Glomerular endothelial cell (primary cell): ENCODE results near the gene PALM3. TPM values are rescaled to one million over a fixed set of nuclear protein-coding genes. Genes with fewer than 3 reads are reported as not detected.
"Not testable (repeated sequence)": the region's sequence is repeated elsewhere in the genome, so short reads cannot be mapped to it uniquely, and the experiment has no call there.

ENCODE experiments used
- DNase-seq: peaks from one replicate; pipeline ENCODE4 v3.0.0-alpha.2; 2011; ENCODE audit warnings: low read depth, low spot score; ENCODE audit errors: extremely low read depth
- total RNA-seq: library from RNA; depleted of rRNA; stranded (reverse); fragments of >200 nt; gene quantifications from 2 replicates; pipeline ENCODE4 v1.2.3, GENCODE V29; 2015

Gene PALM3
- total RNA-seq, 1 donor from 2014 or later, result not detected

GRCh38 chr19:14061081-14061749, 661 bp downstream of the PALM3 start:
- no peak for DNase-seq

- DNase-seq, result no peak
Observed at GRCh38 chr19:14059652-14060155, 2.2 kb downstream of the PALM3 start.

GRCh38 chr19:14059093-14059480, 2.8 kb downstream of the PALM3 start:
- no peak for DNase-seq

- DNase-seq, result no peak
Observed at GRCh38 chr19:14058182-14059092, 3.4 kb downstream of the PALM3 start.

- no peak for DNase-seq
Observed at GRCh38 chr19:14056741-14057356, 5.0 kb downstream of the PALM3 start.

GRCh38 chr19:14056069-14056666, 5.7 kb downstream of the PALM3 start:
- DNase-seq, result no peak

GRCh38 chr19:14055396-14055795, 6.5 kb downstream of the PALM3 start:
- no peak for DNase-seq

GRCh38 chr19:14054721-14055120, 7.2 kb downstream of the PALM3 start:
- DNase-seq, result no peak

GRCh38 chr19:14054099-14054498, 7.8 kb downstream of the PALM3 start:
- DNase-seq, result no peak

GRCh38 chr19:14053500-14053899, 8.4 kb downstream of the PALM3 start:
- no peak for DNase-seq

GRCh38 chr19:14053032-14053431, 8.8 kb downstream of the PALM3 start:
- no peak for DNase-seq

GRCh38 chr19:14052470-14052869, 9.4 kb downstream of the PALM3 start:
- no peak for DNase-seq

- DNase-seq, result no peak
Observed at GRCh38 chr19:14051980-14052379, 9.9 kb downstream of the PALM3 start.

- not testable (repeated sequence) for DNase-seq
Observed at GRCh38 chr19:14050961-14051360, 10.9 kb downstream of the PALM3 start.

- DNase-seq, result no peak
Observed at GRCh38 chr19:14050512-14050911, 11.4 kb downstream of the PALM3 start.

- DNase-seq, result no peak
Observed at GRCh38 chr19:14048443-14049153, 13.3 kb downstream of the PALM3 start.

- DNase-seq, result not testable (repeated sequence)
Observed at GRCh38 chr19:14047866-14048265, 14.0 kb downstream of the PALM3 start.

- peak; percentile 73 for DNase-seq
Observed at GRCh38 chr19:14042659-14043608, 18.9 kb downstream of the PALM3 start.

GRCh38 chr19:14039181-14039580, 22.7 kb downstream of the PALM3 start:
- DNase-seq, result no peak
